ACC112 (cell line): ENCODE data around the gene TDRD15.

Experiments used
- H2AFZ ChIP-seq: fragments of 200-600 bp; sonication (generic); one replicate; pipeline ENCODE4 v1.6.0; 2017; ENCODE audit warnings: antibody characterized with exemption, low read length; ENCODE audit not compliant: unreplicated experiment
- H3K27ac ChIP-seq: fragments of 200-600 bp; sonication (generic); 2 replicates; pipeline ENCODE4 v1.5.1; 2014; ENCODE audit warnings: low read depth, mild to moderate bottlenecking, antibody characterized with exemption, low read length, moderate library complexity
- H3K27me3 ChIP-seq: fragments of 200-600 bp; sonication (generic); 2 replicates; pipeline ENCODE4 v1.6.1; 2014; ENCODE audit warnings: mild to moderate bottlenecking, antibody characterized with exemption, low read length, moderate library complexity, mixed read lengths; ENCODE audit not compliant: insufficient read depth
- H3K36me3 ChIP-seq: fragments of 200-600 bp; sonication (generic); 2 replicates; pipeline ENCODE4 v1.6.1; 2016; ENCODE audit warnings: mild to moderate bottlenecking, antibody characterized with exemption, low read length, moderate library complexity, mixed read lengths; ENCODE audit not compliant: insufficient read depth
- H3K4me1 ChIP-seq: fragments of 200-600 bp; sonication (generic); one replicate; pipeline ENCODE4 v1.6.1; 2016; ENCODE audit warnings: low read length, mixed read lengths; ENCODE audit not compliant: insufficient read depth, unreplicated experiment, control insufficient read depth
- H3K4me3 ChIP-seq: fragments of 200-600 bp; sonication (generic); 2 replicates; pipeline ENCODE4 v1.5.1; 2014; ENCODE audit warnings: mild to moderate bottlenecking, low read depth, low read length
- H3K79me2 ChIP-seq: fragments of 200-600 bp; sonication (generic); one replicate; pipeline ENCODE4 v1.6.0; 2016; ENCODE audit warnings: low read length; ENCODE audit not compliant: control insufficient read depth, unreplicated experiment, insufficient read depth

The TDRD15 gene

GRCh38 chr2:21175895-21176646 is 52.3 kb downstream of the TDRD15 start:
- Histone ChIP-seq H3K79me2 (no peaks in the 10 kb centered on the region), H3K27ac (no peak overlapping the region), H3K4me3 (no peak overlapping the region), H3K4me1 (no peaks in the 10 kb centered on the region), H3K36me3 (no peaks in the 10 kb centered on the region), H2AFZ (no peak overlapping the region), H3K27me3 (no peaks in the 10 kb centered on the region)

- Histone ChIP-seq H3K27me3 (no peaks in the 10 kb centered on the region), H3K4me1 (no peaks in the 10 kb centered on the region), H2AFZ (no peak overlapping the region), H3K36me3 (no peaks in the 10 kb centered on the region), H3K27ac (no peak overlapping the region), H3K79me2 (no peaks in the 10 kb centered on the region), H3K4me3 (no peak overlapping the region)
Observed at GRCh38 chr2:21181957-21182356, 58.2 kb downstream of the TDRD15 start.

- Histone ChIP-seq H3K27me3 (no peaks in the 10 kb centered on the region), H3K4me3 (no peak overlapping the region), H3K36me3 (no peaks in the 10 kb centered on the region), H2AFZ (no peak overlapping the region), H3K27ac (no peak overlapping the region), H3K79me2 (no peaks in the 10 kb centered on the region), H3K4me1 (no peaks in the 10 kb centered on the region)
Observed at GRCh38 chr2:21183306-21183705, 59.5 kb downstream of the TDRD15 start.

- no peak overlapping the region for H2AFZ ChIP-seq
- no peaks in the 10 kb centered on the region for H3K36me3 ChIP-seq
- H3K79me2 ChIP-seq = no peaks in the 10 kb centered on the region
- no peaks in the 10 kb centered on the region for H3K27me3 ChIP-seq
- H3K4me3 ChIP-seq = no peak overlapping the region
- no peak overlapping the region for H3K27ac ChIP-seq
- no peaks in the 10 kb centered on the region for H3K4me1 ChIP-seq
Observed at GRCh38 chr2:21183726-21184125, 60.0 kb downstream of the TDRD15 start.

DNA sequence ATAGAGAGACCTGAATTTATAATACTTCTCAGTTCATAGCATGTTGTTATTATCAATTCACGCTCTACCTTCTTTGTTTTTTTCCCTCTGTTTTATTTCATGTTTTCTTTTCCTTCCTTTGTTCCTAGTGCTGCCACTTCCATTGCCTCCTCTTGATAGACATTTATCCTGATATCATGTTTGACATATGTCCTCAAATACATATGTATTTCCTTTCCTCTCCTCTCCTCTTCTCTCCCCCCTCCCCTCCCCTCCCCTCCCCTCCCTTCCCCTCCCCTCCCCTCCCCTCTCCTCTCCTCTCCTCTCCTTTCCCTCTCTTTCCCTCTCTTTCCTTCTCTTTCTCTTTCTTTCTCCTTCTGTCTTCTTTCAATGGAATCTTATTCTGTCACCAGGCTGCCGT is 67.8 kb downstream of the TDRD15 start:
- H3K27me3 ChIP-seq = no peaks in the 10 kb centered on the region
- no peaks in the 10 kb centered on the region for H3K36me3 ChIP-seq

More for the DNA sequence above, 67.8 kb downstream of the TDRD15 start:
- H3K4me3 ChIP-seq = no peak overlapping the region
- H3K4me1 ChIP-seq = no peaks in the 10 kb centered on the region
- no peak overlapping the region for H2AFZ ChIP-seq
- H3K79me2 ChIP-seq = no peaks in the 10 kb centered on the region
- H3K27ac ChIP-seq = no peak overlapping the region
